NCI-H524 (cell line): Measurements from ENCODE around the gene DAPL1.

ENCODE experiments used
- DNase-seq, 2 experiments: peaks; one replicate each; lab custom pipeline; 2025; lab: John Stamatoyannopoulos, UW

Gene DAPL1

DNA sequence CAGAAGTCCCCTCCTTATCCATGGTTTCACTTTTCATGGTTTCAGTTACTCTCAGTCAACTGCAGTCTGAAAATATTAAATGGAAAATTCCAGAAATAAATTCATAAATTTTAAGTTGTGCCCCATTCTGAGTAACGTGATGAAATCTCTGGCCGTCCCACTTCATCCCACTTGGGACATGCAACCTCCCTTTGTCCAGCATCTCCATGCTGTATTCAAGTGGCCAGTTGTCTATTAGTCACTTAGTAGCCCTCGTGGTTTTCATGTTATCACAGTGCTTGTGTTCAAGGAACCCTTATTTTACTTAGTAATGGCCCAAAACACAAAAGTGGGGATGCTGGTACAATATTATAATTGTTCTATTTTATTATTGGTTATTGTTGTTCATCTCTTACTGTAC lies 18.0 kb upstream of the DAPL1 start:
- no peak for DNase-seq

DNA sequence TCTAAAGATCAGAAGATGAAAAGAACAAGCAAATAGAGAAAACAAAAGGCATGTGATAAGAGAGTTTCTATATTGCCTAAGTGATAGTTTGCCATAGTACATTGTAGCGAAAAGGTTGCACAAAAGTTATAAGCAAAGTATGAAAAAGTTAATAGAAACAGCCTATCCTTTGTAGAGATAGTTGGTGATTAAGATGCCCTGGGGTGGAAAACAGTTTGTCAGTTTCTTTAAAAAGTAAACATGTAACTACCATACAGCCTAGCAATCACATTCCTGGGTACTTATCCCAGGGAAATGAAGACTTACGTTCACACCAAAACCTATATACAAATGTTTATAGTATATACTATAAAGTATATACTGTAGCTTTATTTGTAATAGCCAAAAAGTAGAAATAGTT lies 16.9 kb upstream of the DAPL1 start:
- DNase-seq = no peak

DNA sequence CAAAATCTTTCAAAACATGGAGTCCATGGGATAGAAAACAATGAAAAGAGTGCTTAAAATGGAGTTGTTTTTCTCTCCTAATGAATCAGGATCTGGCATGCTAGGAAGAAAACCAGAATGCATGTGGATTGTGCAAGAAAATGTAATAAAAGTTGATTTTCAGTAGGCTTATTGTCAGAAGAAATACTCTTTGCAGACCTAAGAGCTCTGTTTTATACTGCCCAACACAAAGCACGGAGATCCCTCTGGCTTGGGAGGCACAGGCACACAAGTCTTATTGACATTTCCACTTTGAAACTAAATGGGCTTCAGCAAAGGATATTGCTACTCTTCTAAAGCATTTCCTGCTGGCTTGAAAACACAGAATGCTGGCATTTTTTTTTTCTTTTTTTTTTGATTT lies 15.5 kb upstream of the DAPL1 start:
- DNase-seq = no peak

DNA sequence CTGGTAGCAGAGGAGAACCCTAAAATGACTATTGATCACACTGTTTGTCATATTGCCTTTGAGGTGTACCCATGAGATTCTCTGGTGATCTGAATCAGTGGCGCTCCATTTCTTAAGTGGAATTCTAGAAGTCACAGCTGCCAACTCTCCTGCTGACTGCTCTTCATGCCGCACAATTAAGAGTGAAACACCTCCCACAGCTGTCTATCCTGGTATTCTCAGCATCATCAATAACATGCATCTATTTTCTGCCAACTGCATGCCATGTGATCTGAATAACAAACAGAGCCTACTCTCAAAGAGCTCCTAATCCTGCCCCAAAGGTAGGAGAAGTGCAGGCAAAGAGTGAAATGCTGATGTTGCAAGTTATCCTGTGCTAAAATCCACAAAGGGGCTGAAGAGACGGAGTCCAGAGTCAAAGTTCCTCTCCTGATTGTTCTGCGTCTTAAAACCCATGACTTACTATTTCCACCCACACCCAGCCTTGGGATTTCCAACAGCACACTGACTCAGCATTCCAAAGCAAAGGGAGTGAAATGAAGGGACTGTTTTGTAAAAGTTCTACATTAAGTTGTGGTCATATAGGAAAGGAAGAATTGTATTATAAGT lies 13.7 kb upstream of the DAPL1 start:
- DNase-seq = peak in 1 of 2 experiments; percentile 26

DNA sequence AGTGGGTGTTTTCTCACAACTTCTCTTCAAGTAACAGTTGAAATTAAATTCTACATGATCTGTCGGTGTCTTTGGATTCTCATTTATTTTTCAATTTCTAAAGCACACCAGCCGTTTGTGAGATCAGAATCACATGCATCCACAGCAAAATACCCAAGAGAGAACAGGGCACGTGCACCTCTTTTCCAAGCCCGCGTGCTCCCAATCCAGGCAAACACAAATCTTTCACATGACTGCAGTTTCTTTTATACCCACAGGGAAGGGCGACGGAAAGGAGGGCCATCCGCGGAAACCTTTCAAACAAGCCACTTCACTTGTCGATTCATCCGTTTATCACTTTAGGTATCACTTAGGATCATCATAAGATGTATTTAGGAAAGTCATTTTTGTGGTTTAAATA lies 13.0 kb upstream of the DAPL1 start:
- DNase-seq = no peak

DNA sequence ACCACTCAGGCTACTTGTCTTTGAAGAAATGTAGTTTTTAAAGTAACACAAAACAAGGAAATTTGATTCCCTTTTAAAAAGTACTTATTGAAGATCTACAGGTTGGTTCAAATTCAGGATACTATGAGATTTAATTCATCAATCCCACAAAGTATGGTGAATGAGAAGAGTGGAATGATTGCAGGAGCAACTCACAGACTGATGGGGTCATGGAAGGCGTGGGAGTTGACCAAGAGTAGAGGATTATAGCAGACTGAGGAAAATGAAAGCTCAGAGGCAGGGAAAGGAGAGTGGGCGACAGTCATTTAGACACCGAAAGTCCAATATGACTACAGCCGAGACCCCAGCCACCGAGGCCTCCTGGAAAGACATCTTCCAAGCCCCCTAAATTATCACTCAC lies 12.5 kb upstream of the DAPL1 start:
- DNase-seq = no peak

DNA sequence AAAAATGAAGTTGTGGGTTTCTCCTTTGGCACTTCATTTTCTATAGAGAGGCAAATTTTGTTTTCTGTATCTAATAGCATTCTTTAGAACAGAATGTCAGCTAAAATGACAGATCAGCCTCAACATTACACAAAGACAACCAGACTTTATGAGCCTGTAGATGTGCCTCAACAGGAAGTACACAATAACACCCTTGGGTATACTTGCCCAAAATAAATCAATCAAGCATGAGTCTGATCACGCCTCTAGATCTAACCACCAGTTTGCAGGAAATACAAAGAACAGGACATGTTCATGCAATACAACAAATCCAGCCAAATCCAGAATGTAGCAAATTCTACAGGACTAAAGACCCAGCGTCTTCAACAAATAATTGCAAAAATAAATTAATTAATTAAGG lies 11.2 kb upstream of the DAPL1 start:
- no peak for DNase-seq

DNA sequence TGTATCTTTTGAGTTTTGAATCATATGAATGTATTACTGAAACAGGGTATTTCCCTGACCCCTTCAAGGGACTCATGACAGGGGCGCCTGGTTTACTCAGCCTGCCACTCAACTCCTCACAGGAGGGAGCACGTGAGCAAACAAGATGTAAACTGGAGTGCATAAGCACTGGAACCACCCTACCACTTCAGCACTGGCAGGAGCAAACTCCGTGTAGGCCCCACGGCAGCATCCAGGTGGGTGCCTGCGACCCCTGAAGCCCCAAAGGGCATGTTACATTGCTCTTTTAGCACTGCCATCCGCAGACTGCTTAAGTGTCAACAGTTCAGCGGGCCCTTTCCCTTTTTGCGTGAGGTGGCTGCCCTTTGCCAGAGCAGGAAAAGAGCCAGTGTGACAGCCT lies 8.2 kb upstream of the DAPL1 start:
- no peak for DNase-seq

DNA sequence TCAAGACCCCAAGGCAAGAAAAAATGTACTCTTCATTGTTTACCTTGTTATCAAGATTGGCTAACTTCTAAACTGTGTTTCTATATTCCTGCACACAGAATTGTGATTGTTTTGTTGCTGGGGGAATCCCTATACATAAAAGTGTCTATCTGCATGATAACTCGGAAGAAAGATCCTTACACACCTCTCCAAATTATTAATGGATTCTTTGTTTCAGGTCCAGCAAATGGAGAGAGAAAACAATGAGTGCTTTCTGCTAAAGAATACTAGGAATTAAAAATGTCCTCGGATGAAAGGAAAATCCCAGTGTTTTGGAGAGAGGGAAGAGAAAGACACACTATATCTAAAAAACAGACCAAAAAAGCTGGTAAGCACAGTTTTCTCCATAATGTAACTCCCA lies 6.2 kb upstream of the DAPL1 start:
- DNase-seq = no peak

DNA sequence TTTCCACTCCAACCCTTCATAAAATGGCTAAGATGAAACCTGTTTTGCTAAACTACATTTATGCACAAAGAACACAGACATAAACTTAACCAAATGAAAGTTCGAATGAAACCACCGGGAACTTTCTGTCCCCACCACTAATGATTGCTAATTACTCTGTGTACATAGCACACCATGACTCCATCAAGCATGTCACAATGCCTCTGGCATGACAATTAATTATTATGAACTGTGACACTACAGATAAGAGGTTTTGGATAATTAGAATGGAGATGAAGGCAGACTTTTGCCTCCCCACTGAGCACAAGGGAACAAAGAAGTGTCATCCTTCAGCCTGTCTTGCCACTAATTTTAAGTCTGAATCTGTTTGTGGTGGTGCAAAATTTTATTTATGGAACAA lies 1.5 kb downstream of the DAPL1 start:
- DNase-seq = peak in 1 of 2 experiments; percentile 11

DNA sequence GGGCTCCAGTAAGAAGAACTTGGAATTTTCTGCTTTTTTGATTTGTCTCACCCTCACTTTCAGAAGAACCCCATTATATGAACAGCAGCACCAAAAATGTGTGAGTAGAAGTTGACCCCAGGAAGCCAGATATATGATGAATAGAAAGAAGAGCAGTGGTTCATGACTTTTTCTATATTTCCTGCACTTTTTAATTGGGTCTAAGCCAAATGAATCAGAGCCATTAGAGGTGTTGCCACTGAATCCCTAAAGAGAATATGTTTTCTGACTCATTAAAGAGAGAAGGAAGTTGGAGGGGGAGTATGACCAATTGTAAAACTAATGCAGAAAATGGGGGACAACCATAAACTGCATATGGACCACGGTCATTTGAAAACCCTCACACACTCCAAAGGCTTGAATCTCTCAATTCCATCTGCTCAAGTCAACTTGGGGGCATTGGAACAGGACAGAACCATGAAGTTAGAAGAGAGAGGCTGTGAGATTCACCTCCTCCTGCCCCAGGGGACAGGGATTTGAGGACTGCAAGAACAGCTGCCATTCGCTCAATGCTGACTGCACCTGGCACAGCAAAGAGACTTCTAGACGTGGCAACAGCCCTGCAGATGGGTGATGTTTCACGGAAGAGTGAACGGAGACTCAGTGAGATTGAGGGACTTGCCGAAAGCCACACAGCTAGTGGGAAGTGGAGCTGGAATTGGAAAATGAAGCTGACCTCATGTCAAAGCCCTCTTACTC lies 3.0 kb downstream of the DAPL1 start:
- DNase-seq = peak; percentile 61 to 90

DNA sequence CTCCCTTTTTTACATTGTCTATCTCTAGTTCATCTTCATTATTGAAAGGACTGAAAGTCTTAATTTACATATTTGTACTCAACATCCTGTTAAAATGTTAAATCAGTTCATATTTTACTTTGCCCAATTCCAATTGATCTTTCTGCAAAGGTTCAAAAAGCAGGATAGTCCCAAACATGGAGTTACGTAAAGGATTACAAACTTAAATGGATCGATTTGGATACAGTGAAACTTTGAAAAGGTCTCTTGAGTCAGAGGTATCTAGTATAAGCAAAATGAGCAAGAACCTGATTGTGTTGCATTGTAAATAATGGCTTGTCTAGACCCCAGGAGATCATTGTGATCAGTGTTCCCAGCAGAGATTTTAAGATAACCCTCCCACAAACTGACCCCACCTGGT lies 4.1 kb downstream of the DAPL1 start:
- DNase-seq = no peak

DNA sequence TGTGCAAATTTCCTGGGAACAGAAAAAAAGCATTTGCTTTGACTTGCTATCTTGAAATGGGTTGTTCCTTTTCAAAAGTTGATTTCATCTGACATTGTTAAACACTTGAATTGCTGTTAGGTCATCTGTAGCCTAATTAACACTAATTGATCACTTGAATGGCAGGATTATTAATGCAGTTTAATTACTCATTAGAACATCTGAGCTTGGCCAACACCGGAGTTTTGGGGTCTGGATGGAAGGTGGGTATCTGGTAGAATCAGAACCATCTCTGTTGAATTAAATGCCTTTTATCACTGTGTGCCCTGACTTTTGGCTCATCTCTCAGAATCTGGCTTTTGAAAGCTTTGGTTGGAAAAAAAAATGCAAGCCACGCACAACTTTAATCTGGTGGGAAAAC lies 8.4 kb downstream of the DAPL1 start:
- DNase-seq = no peak

DNA sequence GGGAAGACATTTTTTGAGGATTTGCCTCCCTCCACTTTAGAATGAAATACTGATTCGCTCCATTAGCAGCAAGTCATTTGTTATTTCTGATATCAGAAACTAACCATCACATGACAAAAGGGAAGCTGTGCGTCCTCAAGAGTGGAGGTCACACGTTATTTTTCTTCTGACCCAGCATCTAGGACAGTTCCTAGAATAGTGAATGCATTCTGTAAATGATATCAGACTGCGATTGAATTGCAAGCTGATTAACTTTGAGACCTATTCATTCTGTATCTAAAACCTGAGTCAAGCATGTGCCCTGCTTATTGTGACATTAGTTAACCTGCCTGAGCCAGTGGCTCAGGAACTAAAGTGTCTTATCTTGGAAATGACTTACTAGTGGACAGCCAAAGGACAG lies 10.1 kb downstream of the DAPL1 start:
- no peak for DNase-seq

DNA sequence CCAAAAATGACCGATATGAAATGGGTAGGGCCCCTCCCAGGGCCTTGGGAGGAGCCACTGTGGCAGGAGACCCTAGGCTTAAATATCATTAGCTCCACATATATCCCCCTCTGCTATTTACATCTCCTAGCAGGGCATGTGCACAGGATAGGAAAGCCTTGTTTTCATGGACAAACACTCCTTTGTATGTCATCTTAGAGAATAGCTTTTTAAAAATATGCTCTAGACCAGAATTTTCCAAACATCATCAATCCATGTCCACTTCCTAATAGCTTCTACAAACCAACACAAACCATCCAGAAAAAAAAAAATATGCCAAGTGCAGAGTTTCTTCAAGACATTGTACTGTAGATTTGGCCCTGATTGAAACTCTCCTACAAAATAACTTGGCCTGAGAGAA lies 10.8 kb downstream of the DAPL1 start:
- no peak for DNase-seq

DNA sequence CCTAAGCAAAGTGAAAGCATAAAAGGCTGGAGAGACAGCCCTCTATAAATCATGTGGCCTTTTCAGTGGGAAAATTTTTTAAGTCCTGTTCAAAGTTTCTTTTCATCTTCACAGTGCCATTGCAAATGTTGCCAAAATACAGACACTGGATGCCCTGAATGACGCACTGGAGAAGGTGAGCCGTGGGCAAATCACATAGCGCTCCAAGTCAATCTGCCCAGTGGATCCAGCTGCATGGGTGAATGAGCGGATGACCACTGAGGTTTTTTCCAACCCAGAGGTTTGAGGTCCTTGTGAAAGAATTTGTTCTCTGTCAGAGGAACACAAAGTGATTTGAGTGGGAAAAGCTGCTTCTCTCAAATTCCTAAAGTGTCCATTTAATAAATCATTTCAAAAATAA lies 11.8 kb downstream of the DAPL1 start:
- no peak for DNase-seq

DNA sequence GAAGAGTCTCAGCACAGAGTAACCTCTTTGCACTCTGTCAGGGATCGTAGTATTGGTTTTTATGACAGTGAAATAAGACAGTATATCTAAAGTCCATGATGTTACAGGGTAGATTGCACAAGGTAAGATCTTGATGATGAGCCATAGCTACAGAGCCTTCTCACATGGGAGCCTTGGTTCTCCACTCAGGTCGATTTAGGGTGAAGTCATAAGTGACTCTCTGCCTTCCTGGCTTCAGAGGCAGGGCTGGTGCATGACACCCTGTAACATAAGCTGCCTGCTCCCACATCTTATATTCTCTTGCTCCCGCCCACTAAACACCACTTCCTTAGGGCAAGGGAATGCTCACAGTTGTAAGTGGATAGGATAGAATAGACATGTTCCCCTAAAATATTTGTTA lies 13.3 kb downstream of the DAPL1 start:
- DNase-seq = no peak

DNA sequence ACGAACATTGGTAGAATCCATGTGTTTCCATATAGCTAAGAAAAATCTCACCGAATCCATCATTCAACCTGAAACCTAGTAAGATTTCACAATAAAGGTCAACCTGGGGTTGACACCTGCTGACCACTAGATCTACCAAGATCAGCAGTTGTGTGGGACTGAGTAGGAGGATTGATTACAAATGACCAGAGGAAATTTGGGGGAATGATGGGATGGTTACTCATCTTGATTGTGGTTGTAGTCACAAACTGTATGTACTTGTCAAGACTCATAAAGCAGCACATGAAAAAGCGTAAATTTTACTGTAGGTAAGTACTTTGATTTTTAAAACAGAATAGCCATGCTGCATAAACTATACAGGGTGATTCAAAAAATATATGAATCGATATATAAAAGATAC lies 14.7 kb downstream of the DAPL1 start:
- DNase-seq = no peak

DNA sequence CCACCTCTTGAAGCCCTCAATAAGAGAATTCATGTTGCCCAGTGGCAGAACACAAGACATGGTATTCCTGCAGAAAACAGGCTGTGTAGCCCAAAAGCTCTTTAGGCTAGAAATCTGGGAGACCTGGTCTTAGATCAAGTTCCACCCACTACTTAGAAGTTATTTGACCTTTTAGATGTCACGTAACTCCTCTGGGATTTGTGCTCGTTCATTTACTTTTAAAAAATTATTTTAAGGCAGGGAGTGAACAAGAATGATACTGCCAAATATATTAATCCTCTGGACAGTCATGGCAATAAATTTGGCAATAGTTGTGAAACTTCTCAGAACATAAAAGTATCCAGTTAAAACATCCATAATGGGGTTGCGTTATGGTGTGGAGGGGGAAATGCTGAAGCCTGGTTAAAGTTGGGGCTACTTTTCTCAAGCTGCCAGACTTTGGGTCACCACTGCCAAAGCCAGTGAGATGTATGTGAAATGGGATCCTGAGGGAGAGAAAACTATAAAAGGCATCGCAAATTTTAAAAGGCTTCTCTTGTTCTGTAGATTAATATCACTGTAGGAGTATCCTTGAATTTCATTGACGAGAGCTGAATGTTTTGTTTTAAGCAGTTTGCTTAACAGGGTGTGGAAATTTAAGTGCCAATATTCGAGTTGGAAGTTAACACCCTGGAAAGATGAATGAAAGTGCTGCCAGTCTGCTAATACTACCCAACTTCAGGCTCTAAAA lies 15.8 kb downstream of the DAPL1 start:
- DNase-seq = no peak

DNA sequence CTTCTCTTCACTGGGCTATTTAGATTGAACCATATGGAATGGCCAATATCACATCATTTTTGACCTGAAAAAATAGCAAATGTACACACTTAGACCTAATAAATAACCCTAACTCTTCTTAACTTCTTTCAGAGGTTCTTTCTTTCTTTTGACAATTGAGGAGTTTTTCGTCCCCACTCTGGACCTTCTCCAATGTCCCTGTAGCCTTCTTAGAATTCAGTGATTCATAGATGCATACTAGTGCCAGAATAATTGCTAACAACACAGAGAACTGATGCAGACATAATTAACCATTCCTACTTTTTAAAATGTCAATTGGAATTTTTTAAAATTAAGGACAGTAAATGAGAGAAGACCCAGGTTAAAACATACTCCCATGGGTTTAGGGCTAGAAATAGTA lies 20.0 kb downstream of the DAPL1 start:
- DNase-seq = no peak

DNA sequence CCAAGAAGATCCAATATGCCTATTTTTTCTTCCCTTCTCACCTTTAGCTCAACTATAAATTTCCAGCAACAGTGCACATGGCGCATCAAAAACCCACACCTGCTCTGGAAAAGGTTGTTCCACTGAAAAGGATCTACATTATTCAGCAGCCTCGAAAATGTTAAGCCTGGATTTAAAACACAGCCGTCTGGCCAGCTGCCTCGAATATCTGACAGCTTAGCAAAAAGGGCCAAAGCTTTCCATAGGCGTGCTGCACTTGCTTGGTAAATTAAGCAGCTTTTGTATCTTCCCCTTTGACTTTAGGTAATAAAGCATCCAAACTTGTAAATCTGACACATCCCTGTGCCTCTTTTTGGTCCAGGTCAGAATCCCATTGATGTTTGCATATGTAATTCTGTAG lies 20.5 kb downstream of the DAPL1 start:
- peak; percentile 12 to 74 for DNase-seq

DNA sequence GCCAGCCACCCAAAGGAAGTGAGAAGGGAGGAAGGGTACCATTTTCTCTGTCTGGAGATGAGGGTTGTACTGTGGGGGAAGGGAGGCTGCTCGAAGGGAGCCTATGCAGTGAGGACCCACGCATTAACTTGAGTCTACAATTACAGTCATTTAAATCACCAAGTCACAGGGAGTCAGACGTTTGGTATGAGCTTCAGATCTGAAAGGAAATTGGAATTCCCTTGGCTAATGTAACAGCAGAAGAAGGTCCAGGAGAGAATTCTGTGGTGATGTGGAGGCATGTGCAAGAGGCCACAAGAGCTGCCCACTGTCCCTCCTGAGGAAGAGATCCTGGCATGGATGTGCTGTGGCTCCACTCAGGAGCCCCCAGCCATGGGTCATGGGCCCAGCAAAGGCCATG lies 22.5 kb downstream of the DAPL1 start:
- no peak for DNase-seq

DNA sequence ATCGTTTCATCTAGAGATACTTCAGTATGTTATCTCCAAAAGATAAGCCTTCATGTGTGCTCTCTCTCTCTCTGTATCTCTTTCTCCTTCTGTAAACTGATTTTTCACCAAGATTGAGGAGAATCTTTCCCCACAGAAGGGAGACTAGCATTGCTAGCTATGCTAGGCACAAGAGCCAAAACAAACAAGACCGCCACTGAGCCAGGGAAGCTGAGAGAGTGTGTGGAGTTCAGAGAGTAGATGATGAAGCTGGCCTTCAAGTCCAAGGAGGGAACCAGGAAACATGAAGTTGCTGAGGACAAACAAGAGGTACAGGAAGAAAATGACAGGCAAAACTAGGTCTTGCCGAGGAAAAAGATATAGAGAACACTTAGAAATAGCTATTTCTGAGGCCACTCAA lies 23.4 kb downstream of the DAPL1 start:
- DNase-seq = no peak

DNA sequence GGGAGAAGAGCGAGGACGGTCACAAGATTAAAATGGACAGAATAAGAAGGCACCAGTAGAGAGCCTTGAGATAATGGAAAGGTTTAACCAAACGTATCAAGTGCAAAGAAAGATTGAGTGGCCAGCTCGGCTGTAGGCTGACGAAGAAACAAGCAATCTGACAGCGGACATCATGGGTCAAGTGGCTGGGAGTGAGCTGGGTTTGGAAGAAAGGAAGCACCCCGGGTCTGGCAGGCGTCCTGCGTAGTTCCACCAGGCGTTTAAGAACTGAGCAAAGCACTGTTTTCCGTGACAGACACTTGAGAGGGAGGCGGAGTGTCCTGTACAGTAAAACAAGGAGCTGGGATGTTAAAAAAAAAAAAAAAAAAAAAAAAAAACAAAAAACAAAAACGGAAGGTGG lies 27.1 kb downstream of the DAPL1 start:
- DNase-seq = no peak
